ENCODE results near the gene RAB13. TPM values are rescaled to one million over a fixed set of nuclear protein-coding genes. Genes with fewer than 3 reads are reported as not detected.
"Not testable (repeated sequence)": the region's sequence is repeated elsewhere in the genome, so short reads cannot be mapped to it uniquely, and the experiment has no call there.

Gene RAB13
- total RNA-seq, 1 donor from 2014 or later: 153 TPM

DNA sequence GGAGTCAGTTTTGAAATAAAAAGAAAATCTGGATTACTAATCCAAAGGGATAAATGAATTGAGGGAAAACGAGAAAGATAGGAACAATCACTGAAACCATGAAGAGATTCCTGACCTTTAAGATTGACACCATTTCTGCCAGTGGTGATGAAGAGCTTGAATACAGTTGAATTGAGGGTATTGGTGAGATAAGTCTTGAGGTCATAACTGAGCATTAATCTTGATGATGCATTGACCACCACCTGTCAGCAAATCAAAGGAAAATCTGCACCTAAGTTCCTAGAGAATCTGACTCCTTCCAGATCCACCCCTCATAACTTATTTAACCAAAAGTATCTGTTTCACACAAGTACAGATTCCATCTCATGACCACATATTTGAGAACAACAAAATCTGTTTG is 26.0 kb upstream of the RAB13 start:
- H3K27me3 Mint-ChIP-seq (ENCODE audit: unreplicated experiment): no peaks in the 10 kb centered on the region
- TF ChIP-seq, protein P1, sequence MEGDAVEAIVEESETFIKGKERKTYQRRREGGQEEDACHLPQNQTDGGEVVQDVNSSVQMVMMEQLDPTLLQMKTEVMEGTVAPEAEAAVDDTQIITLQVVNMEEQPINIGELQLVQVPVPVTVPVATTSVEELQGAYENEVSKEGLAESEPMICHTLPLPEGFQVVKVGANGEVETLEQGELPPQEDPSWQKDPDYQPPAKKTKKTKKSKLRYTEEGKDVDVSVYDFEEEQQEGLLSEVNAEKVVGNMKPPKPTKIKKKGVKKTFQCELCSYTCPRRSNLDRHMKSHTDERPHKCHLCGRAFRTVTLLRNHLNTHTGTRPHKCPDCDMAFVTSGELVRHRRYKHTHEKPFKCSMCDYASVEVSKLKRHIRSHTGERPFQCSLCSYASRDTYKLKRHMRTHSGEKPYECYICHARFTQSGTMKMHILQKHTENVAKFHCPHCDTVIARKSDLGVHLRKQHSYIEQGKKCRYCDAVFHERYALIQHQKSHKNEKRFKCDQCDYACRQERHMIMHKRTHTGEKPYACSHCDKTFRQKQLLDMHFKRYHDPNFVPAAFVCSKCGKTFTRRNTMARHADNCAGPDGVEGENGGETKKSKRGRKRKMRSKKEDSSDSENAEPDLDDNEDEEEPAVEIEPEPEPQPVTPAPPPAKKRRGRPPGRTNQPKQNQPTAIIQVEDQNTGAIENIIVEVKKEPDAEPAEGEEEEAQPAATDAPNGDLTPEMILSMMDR (IDR thresholded peaks at IDR 0.05): no peak

DNA sequence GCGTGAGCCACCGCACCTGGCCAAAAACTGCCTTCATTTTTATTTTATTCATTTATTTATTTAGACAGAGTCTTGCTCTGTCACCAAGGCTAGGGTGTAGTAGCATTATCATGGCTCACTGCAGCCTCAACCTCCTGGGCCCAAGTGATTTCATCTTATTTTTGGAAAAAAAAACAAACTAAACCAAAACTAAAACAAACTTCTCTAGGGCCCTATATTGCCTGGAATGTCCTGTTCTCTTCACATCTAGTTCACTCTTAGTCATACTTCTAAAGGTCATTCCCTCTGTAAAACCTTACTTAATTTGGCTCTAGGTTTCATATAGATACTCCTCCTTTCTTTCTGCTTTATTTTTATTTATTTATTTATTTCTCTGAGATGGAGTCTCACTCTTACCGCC is 20.0 kb upstream of the RAB13 start:
- Mint-ChIP-seq H3K4me3 (ENCODE audit: unreplicated experiment) (no peak overlapping the region), H3K4me1 (ENCODE audit: unreplicated experiment) (peaks cover 4% of the 10 kb centered on the region), H3K9me3 (ENCODE audit: unreplicated experiment) (no peaks in the 10 kb centered on the region), H3K27ac (ENCODE audit: unreplicated experiment) (peak overlapping the region; percentile 67), H3K36me3 (ENCODE audit: unreplicated experiment) (no peaks in the 10 kb centered on the region), H3K27me3 (ENCODE audit: unreplicated experiment) (no peaks in the 10 kb centered on the region)
- no peak for DNase-seq (ENCODE audit: extremely low spot score, unreplicated experiment)
- TF ChIP-seq, protein P1 (IDR thresholded peaks at IDR 0.05): no peak

More for the DNA sequence above, 26.0 kb upstream of the RAB13 start:
- Mint-ChIP-seq H3K4me3 (ENCODE audit: unreplicated experiment) (no peak overlapping the region), H3K27ac (ENCODE audit: unreplicated experiment) (no peak overlapping the region), H3K9me3 (ENCODE audit: unreplicated experiment) (no peaks in the 10 kb centered on the region), H3K36me3 (ENCODE audit: unreplicated experiment) (no peaks in the 10 kb centered on the region), H3K4me1 (ENCODE audit: unreplicated experiment) (no peaks in the 10 kb centered on the region)
- DNase-seq (ENCODE audit: extremely low spot score, unreplicated experiment): no peak

DNA sequence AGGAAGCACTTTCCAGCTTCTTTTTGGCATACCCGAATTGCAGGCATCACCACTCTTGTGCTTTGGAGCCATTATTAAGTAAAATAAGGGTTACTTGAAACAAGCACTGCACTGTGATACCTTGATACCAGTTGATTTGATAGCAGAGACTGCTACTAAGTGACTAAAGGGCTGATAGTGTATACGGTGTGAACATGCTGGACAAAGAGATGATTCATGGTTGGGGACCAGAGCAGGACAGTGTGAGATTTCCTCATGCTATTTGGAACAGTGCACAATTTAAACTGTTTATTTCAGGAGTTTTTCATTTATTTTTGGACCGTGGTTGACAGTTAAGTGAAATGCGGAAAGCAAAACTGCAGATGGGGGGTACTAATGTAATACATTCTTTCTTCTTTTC is 14.3 kb upstream of the RAB13 start:
- TF ChIP-seq, protein P1 (IDR thresholded peaks at IDR 0.05): no peak
- H3K4me1 Mint-ChIP-seq (ENCODE audit: unreplicated experiment): no peaks in the 10 kb centered on the region
- no peak overlapping the region for H3K4me3 Mint-ChIP-seq (ENCODE audit: unreplicated experiment)
- no peak for DNase-seq (ENCODE audit: extremely low spot score, unreplicated experiment)
- H3K27ac Mint-ChIP-seq (ENCODE audit: unreplicated experiment): no peak overlapping the region
- H3K27me3 Mint-ChIP-seq (ENCODE audit: unreplicated experiment): no peaks in the 10 kb centered on the region
- H3K9me3 Mint-ChIP-seq (ENCODE audit: unreplicated experiment): peaks cover 3% of the 10 kb centered on the region
- H3K36me3 Mint-ChIP-seq (ENCODE audit: unreplicated experiment): peaks cover 4% of the 10 kb centered on the region

DNA sequence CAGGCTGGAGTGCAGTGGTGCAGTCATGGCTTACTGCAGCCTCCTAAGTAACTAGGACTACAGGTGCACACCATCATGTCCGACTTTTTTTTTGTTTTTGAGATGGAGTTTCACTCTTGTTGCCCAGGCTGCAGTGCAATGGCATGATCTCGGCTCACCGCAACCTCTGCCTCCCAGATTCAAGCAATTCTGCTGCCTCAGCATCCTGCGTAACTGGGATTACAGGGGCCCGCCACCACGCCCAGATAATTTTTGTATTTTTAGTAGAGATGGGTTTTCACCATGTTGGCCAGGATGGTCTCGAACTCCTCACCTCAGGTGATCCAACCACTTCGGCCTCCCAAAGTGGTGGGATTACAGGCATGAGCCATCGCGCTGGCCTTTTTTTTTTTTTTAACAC is 10.7 kb upstream of the RAB13 start:
- H3K27ac Mint-ChIP-seq (ENCODE audit: unreplicated experiment); H3K4me1 Mint-ChIP-seq (ENCODE audit: unreplicated experiment); H3K9me3 Mint-ChIP-seq (ENCODE audit: unreplicated experiment); DNase-seq (ENCODE audit: extremely low spot score, unreplicated experiment); H3K27me3 Mint-ChIP-seq (ENCODE audit: unreplicated experiment); H3K4me3 Mint-ChIP-seq (ENCODE audit: unreplicated experiment): not testable (repeated sequence)
- H3K36me3 Mint-ChIP-seq (ENCODE audit: unreplicated experiment): peaks cover 19% of the 10 kb centered on the region

DNA sequence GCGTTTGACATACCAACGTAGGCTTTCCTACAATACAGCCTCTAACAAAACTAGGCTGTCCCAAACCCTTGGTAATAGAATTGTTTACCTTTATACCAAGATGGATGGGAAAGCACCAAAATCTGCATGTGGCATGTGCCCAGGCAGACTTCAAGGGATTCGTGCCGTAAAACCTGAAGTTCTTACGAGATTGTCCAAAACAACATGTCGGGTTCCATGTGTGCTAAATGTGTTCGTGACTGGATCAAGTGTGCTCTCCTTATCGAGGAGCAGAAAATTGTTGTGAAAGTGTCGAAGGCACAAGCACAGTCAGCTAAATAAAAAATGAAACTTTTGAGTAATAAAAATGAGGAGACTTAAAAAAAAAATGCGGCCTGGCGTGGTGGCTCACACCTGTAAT is 9.5 kb upstream of the RAB13 start:
- Mint-ChIP-seq H3K4me3 (ENCODE audit: unreplicated experiment) (no peak overlapping the region), H3K36me3 (ENCODE audit: unreplicated experiment) (peaks cover 30% of the 10 kb centered on the region), H3K4me1 (ENCODE audit: unreplicated experiment) (peaks cover 18% of the 10 kb centered on the region), H3K9me3 (ENCODE audit: unreplicated experiment) (peaks cover 3% of the 10 kb centered on the region), H3K27me3 (ENCODE audit: unreplicated experiment) (no peaks in the 10 kb centered on the region), H3K27ac (ENCODE audit: unreplicated experiment) (no peak overlapping the region)
- TF ChIP-seq, protein P1 (IDR thresholded peaks at IDR 0.05): no peak
- no peak for DNase-seq (ENCODE audit: extremely low spot score, unreplicated experiment)

DNA sequence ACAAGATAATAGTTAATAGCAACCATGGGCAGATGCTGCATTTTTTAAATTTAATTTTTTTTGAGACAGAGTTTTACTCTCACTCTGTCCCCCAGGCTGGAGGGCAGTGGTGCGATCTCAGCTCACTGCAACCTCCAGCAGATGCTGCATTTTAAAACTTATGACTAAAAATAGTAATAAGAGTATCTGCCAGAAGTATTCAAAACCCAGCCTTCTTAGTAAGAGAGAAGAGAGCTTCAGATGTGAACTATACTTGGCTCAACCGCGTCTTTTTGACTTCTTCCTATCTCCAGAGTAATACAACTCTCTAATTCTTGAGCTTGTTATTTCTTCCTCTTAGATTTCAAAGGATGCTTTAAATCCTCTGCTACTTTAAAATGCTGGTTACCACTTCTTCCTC is 9.1 kb upstream of the RAB13 start:
- H3K4me1 Mint-ChIP-seq (ENCODE audit: unreplicated experiment): peaks cover 21% of the 10 kb centered on the region
- no peaks in the 10 kb centered on the region for H3K27me3 Mint-ChIP-seq (ENCODE audit: unreplicated experiment)
- no peak overlapping the region for H3K27ac Mint-ChIP-seq (ENCODE audit: unreplicated experiment)
- no peak overlapping the region for H3K4me3 Mint-ChIP-seq (ENCODE audit: unreplicated experiment)
- TF ChIP-seq, protein P1 (IDR thresholded peaks at IDR 0.05): no peak
- DNase-seq (ENCODE audit: extremely low spot score, unreplicated experiment): no peak
- H3K9me3 Mint-ChIP-seq (ENCODE audit: unreplicated experiment): peaks cover 3% of the 10 kb centered on the region
- H3K36me3 Mint-ChIP-seq (ENCODE audit: unreplicated experiment): peaks cover 30% of the 10 kb centered on the region

Measured in osteocyte (in vitro differentiated cells).